ENCODE results near the gene SLC26A9.

GRCh38 chr1:205969229-205969628, 26.0 kb upstream of the SLC26A9 start:
- TF ChIP-seq SMC3 (IDR thresholded peaks at IDR 0.05; ENCODE audit: low read depth, low read length) (no peak), POLR2A (IDR thresholded peaks at IDR 0.05; ENCODE audit: low read depth, low read length) (no peak), FOS (IDR thresholded peaks at IDR 0.05; ENCODE audit: low read depth, low read length) (no peak), USF2 (IDR thresholded peaks at IDR 0.05; ENCODE audit: low read depth, low read length) (no peak), BHLHE40 (IDR thresholded peaks at IDR 0.05; ENCODE audit: low read depth, low read length) (no peak), MAZ (IDR thresholded peaks at IDR 0.05; ENCODE audit: borderline replicate concordance, low read depth, low read length) (no peak), RAD21 (IDR thresholded peaks at IDR 0.05; ENCODE audit: low read length) (no peak), MAFK (IDR thresholded peaks at IDR 0.05; ENCODE audit: low read depth, low read length) (no peak), RFX5 (IDR thresholded peaks at IDR 0.05; ENCODE audit: low read depth, low read length) (no peak)
- TF ChIP-seq, protein P1, sequence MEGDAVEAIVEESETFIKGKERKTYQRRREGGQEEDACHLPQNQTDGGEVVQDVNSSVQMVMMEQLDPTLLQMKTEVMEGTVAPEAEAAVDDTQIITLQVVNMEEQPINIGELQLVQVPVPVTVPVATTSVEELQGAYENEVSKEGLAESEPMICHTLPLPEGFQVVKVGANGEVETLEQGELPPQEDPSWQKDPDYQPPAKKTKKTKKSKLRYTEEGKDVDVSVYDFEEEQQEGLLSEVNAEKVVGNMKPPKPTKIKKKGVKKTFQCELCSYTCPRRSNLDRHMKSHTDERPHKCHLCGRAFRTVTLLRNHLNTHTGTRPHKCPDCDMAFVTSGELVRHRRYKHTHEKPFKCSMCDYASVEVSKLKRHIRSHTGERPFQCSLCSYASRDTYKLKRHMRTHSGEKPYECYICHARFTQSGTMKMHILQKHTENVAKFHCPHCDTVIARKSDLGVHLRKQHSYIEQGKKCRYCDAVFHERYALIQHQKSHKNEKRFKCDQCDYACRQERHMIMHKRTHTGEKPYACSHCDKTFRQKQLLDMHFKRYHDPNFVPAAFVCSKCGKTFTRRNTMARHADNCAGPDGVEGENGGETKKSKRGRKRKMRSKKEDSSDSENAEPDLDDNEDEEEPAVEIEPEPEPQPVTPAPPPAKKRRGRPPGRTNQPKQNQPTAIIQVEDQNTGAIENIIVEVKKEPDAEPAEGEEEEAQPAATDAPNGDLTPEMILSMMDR (conservative IDR thresholded peaks at IDR 0.05; ENCODE audit: low read depth, low read length) = no peak
